Right kidney (tissue), 1 donor: ENCODE measurements around the gene CDC7.

ENCODE experiments used
- DNase-seq: peaks from one replicate; pipeline ENCODE4 v3.0.0-alpha.2; 2016

CDC7 gene

GRCh38 chr1:91549041-91549735 lies 48.5 kb downstream of the CDC7 start:
- no peak for DNase-seq

GRCh38 chr1:91550961-91551360 lies 50.3 kb downstream of the CDC7 start:
- DNase-seq: no peak

GRCh38 chr1:91552091-91552490 lies 51.4 kb downstream of the CDC7 start:
- DNase-seq: no peak

GRCh38 chr1:91552596-91552995 lies 51.9 kb downstream of the CDC7 start:
- DNase-seq: no peak

- no peak for DNase-seq
Measured at GRCh38 chr1:91553177-91553591, 52.5 kb downstream of the CDC7 start.

GRCh38 chr1:91555074-91555730 lies 54.6 kb downstream of the CDC7 start:
- no peak for DNase-seq

GRCh38 chr1:91555821-91556531 lies 55.3 kb downstream of the CDC7 start:
- DNase-seq: no peak

GRCh38 chr1:91556556-91556955 lies 55.9 kb downstream of the CDC7 start:
- no peak for DNase-seq

- DNase-seq: no peak
Measured at GRCh38 chr1:91557039-91557690, 56.5 kb downstream of the CDC7 start.

- DNase-seq: no peak
Measured at GRCh38 chr1:91557826-91558225, 57.2 kb downstream of the CDC7 start.

GRCh38 chr1:91559046-91559750 lies 58.5 kb downstream of the CDC7 start:
- DNase-seq: no peak

GRCh38 chr1:91559838-91560565 lies 59.4 kb downstream of the CDC7 start:
- DNase-seq: no peak

- no peak for DNase-seq
Measured at GRCh38 chr1:91564888-91565701, 64.4 kb downstream of the CDC7 start.

- no peak for DNase-seq
Measured at GRCh38 chr1:91567583-91567982, 66.9 kb downstream of the CDC7 start.

- no peak for DNase-seq
Measured at GRCh38 chr1:91568261-91568660, 67.6 kb downstream of the CDC7 start.

GRCh38 chr1:91569411-91570119 lies 68.9 kb downstream of the CDC7 start:
- DNase-seq: no peak

GRCh38 chr1:91570120-91570448 lies 69.4 kb downstream of the CDC7 start:
- no peak for DNase-seq

GRCh38 chr1:91572044-91572443 lies 71.4 kb downstream of the CDC7 start:
- no peak for DNase-seq
